ENCODE results near the gene HLA-C.
A peak's percentile ranks its signal among the peaks of the same experiment; 100 is the strongest.
"Not testable (repeated sequence)": the region's sequence is repeated elsewhere in the genome, so short reads cannot be mapped to it uniquely, and the experiment has no call there.

Gene HLA-C

DNA sequence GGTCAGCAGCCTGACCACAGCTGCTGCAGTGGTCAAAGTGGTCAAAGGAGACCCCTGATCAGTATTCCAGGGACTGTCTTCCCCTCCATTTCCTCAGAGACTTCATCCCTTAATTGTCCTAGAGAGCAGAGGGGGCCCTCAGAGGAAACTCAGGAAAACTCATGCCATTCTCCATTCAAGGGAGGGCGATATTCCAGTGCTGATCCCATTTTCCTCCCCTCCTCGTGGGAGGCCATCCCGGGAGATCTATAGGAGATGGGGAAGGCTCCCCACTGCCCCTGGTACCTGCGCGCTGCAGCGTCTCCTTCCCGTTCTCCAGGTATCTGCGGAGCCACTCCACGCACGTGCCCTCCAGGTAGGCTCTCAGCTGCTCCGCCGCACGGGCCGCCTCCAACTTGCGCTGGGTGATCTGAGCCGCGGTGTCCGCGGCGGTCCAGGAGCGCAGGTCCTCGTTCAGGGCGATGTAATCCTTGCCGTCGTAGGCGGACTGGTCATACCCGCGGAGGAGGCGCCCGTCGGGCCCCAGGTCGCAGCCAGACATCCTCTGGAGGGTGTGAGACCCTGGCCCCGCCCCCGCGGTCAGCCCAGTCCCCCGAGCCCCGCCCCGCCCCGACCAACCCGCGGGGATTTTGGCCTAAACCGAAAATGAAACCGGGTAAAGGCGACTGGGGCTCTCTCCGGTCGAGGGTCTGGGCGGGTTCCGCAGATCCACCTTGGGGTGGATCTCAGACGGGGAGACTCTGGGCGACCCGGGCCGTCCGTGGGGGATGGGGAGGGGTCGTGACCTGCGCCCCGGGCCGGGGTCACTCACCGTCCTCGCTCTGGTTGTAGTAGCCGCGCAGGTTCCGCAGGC is 878 bp downstream of the HLA-C start:
- peak; percentile 46 for DNase-seq (ENCODE audit: low read depth)

GRCh38 chr6:31268836-31269235 is 3.1 kb downstream of the HLA-C start:
- DNase-seq (ENCODE audit: low read depth) = no peak

DNA sequence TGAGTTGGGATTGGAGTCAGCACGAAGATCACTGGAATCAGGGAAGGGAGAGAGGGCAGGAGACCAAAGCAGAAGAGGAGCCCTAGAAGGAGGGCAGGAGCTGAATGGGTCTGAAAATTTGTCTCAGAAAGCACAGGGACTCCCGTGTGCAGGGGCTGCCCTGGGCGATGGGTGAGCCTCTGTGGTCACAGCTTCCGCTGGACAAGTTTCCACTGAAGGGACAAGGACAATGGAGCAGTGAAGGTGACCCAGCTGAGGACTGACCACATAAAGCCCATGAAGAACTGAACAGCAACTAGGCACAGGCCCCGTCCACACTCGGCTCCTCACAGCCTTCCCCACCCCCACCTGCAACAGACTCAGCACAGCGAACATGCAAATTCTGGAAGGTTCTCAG is 3.5 kb downstream of the HLA-C start:
- no peak for DNase-seq (ENCODE audit: low read depth)

- DNase-seq (ENCODE audit: low read depth) = no peak
Measured at GRCh38 chr6:31267651-31268368, 4.1 kb downstream of the HLA-C start.

DNA sequence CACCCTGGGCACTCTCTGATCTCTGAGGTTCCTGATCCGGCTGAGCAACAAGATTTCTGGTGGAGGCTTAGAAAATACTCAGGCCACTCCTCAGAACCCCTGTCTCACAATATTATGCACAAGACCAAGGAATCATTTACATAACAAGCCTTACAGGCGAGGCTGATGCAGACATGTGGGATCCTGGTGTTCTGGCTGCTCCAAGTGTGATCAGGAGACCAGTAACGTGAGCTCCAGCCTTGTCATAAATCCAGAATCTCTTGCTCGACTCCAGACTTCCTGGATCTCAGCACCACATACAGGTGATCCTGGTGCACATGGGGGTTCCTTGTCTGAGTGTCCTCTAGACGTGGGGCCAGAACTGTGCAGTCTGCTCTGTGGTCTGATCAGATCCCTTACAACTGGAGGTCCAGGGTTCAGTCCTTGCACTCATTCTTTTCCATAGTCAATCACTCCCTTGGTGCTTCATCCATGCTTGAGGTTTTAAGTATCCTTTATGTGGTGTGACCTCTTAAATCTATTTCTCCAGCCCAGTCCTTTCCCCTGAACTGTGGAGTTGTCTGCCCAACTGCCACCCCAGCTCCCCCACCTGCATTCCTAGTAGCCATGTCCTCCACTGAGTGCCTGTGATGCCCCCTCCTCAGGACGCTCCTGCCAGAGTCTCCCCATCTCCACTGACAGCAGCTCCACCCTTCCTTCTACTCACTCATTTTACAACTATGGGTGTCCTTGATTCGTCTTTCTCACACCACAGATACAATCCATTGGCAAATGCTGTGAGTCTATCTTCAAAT is 5.1 kb downstream of the HLA-C start:
- no peak for DNase-seq (ENCODE audit: low read depth)

DNA sequence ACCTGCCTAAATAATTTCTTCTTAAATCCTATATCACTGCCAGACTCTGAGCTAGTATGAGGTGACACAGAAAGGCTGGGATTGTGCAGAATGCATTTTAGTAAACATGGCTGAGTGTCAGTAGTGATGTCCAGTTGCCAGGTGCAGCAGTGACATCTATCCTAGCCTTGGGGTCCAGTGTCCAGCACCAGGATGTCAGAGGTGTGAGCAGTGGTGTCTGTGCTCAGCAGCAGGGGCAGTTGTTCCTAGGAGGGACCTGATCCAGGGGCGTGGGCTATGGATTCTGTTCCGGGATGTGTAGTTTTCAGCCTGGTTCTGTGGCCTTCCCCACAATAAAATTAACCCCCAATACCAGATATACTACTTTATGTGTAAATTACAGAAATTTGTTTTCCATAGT is 6.0 kb downstream of the HLA-C start:
- no peak for DNase-seq (ENCODE audit: low read depth)

DNA sequence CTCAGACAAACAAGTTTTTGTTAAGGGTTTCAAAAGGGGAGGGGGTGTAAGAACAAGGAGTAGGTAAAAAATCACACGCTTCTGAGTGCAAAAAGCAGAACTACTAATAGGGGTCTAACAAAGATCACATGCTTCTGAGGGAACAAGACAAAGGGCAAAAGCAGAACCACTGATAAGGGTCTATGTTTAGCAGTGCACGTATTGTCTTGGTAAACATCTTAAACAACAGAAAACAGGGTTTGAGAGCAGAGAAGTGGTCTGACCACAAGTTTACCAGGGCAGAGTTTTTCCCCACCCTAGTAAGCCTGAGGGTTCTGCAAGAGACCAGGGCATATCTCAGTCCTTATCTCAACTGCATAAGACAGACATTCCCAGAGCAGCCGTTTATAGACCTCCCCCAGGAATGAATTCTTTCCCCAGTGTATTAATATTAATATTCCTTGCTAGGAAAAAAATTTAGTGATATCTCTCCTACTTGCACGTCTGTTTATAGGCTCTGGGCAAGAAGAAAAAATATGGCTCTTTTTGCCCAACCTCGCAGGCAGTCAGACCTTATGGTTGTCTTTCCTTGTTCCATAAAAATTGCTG is 8.5 kb downstream of the HLA-C start:
- DNase-seq (ENCODE audit: low read depth) = not testable (repeated sequence)

DNA sequence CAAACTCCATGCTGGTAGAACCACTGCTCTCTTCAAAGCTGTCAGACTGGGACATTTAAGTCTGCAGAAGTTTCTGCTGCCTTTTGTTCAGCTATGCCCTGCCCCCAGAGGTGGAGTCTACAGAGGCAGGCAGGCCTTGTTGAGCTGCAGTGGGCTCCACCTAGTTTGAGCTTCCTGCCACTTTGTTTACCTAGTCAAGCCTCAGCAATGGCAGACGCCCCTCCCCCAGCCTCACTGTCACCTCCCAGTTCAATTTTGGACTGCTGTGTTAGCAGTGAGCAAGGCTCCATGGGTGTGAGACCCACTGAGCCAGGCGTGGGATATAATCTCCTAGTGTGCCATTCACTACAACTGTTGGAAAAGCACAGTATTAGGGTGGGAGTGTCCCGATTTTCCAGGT is 11.9 kb downstream of the HLA-C start:
- DNase-seq (ENCODE audit: low read depth) = peak; percentile 42

DNA sequence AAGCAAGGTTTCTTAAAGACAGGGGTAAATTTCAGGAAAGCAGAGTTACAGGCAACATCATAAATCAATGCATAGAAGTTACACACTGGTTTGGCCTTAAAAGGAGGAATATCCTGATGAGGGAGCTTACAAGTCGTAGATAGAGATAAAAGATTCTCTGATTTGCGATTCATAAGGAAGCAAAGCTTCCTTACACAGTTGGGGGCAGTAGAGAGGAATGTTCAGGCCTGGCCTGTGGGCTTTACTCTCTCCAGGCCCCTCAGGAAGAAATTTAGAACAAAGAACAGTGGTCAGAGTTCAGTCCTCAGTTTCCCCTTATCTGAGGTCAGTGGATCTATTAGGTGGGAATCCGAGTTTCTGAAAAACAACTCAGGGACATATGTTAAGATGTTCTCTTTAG is 19.3 kb downstream of the HLA-C start:
- DNase-seq (ENCODE audit: low read depth) = no peak

- no peak for DNase-seq (ENCODE audit: low read depth)
Measured at GRCh38 chr6:31251261-31251660, 20.6 kb downstream of the HLA-C start.

GRCh38 chr6:31249184-31249583 is 22.7 kb downstream of the HLA-C start:
- no peak for DNase-seq (ENCODE audit: low read depth)

- DNase-seq (ENCODE audit: low read depth) = no peak
Measured at GRCh38 chr6:31247813-31248212, 24.1 kb downstream of the HLA-C start.

DNA sequence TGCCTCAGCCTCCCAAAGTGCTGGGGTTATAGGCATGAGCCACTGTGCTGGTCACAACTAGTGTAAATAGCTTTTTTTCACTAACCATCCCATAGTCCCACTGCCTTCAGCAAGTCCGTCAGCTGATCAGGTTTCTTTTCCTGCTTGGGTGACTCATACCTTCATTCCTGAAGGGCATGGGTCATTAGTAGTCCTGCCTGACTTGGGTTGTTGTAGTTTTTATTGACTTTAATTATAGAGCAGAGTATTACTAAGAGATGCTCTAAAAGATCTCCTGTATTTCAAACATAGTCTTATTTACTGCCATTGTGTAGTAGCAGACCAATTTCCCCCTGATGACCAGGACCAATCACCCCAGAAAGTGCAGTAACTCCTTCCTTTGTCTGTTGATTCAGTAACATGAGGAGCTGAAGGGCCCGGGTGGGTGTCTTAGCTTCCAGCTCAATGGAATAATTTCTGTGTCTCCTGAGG is 25.8 kb downstream of the HLA-C start:
- DNase-seq (ENCODE audit: low read depth) = no peak

DNA sequence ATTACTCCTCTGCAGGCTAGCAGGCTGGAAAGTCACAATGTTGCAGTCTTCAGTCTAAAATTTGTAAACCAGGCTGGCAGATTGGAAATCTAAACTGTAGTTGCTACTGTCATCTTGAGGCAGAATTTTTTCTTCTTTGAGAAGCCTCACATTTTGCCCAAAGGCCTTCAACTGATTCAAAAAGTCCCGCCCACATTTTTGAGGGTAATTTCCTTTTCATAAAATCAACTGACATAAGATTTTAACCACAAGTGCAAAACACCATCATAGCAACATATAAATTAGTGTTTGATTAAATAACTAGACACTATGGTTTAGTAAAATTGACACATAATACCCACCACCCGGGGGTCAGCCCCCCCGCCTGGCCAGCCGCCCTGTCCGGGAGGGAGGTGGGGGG is 28.4 kb downstream of the HLA-C start:
- DNase-seq (ENCODE audit: low read depth) = no peak

DNA sequence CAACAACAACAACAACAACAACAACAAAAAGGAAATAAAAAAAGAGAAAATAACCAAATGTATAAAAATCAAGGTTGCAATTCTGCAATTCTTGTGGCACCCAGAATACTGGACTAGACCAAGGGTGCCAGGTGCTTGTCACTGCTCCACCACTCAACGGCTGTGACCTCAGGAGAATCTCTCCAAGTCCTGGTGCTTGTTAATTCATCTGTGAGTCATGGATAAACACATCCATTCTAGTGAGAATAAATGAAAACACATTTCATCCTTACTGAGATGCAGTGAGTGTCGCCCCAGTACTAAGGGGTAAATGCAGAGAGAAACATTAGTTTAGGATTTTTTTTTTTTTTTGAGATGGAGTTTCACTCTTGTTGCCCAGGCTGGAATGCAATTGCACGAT is 32.0 kb downstream of the HLA-C start:
- DNase-seq (ENCODE audit: low read depth) = no peak

GRCh38 chr6:31234101-31234500 is 37.8 kb downstream of the HLA-C start:
- DNase-seq (ENCODE audit: low read depth) = not testable (repeated sequence)

DNA sequence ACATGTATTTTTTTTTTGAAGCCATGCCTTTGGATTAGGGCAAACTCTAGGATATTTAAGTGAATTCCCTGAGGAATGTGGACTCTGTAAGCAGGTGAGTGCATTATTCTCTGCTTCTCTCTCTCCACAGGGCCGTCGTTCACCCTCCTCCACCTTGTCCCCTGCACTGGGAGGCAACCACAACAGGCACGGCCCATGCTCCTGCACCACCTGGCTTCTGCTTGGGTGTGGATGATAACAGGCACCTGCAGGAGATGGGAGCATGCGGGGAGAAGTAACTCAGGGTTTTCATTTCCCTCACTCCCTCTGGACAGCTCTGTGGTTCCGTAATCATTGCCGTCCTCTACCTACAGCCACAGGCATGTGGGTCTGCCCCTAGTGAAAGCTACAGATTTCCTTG is 43.4 kb downstream of the HLA-C start:
- no peak for DNase-seq (ENCODE audit: low read depth)

DNA sequence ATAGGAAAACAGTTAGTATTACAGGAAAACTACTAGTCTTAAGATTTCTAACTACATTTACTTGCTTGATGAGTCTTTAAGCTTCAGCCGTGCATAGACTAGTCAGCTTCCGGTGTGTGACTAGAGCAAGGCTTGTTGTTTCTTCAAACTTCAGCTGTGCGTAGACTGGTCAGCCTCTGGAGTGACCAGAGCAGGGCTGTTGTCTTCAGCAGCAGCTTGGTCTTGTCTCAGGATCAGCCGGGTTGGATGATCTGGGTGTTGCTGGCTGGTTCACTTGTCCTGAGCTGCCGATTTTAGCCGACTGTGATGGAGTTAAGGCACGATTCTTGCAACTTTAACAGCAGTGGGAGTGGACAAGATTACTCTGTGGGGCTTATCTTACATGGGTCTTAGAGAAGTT is 44.7 kb downstream of the HLA-C start:
- DNase-seq (ENCODE audit: low read depth) = no peak

- DNase-seq (ENCODE audit: low read depth) = no peak
Measured at GRCh38 chr6:31225735-31226134, 46.2 kb downstream of the HLA-C start.

DNA sequence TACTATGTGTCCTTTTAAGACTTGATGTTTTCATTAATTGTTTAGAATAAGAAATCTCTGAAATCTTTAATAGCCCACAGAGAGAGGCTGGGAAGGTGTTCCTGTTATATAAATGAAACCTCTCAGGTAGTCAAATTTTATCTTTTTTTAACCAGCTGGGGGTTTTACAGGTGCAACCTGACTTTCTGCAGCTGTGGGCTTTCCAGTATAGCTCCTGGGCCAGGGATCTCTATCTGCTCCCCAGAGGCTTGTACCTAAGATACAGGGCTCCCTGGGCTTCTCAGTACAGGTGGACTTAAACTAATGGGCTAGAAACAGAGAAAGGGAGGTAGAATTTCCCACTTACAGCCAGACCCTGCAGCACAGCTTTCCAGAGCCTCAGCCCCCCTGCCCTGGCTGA is 49.4 kb downstream of the HLA-C start:
- DNase-seq (ENCODE audit: low read depth) = no peak
